Upper lobe of left lung (tissue), 6 donors: ENCODE measurements around the gene HSD17B11. TPM values are rescaled to one million over a fixed set of nuclear protein-coding genes. Genes with fewer than 3 reads are reported as not detected.

Experiments
- ATAC-seq, 2 donors: fragments of 200-7000 bp; cut with Tn5 transposase; one replicate each; pipeline ENCODE4 v1.9.1; 2022; ENCODE audit warnings: mild to moderate bottlenecking in 2 of 2, moderate library complexity in 2 of 2; ENCODE audit not compliant: low FRiP score in 2 of 2
- DNase-seq, 2 donors: peaks; one replicate each; pipeline ENCODE4 v3.0.0-alpha.2; 2019 to 2020
- H3K27ac ChIP-seq, 4 donors: fragments of 200-600 bp; sonication (generic); one replicate each; pipeline ENCODE4 v1.5.1; 2016 to 2019
- H3K27me3 ChIP-seq, 4 donors: fragments of 200-600 bp; sonication (generic); one replicate each; pipeline ENCODE4 v1.5.1; 2017 to 2019
- H3K36me3 ChIP-seq, 4 donors: fragments of 200-600 bp; sonication (generic); one replicate each; pipeline ENCODE4 v1.5.1; 2016 to 2019
- H3K4me1 ChIP-seq, 4 donors: fragments of 200-600 bp; sonication (generic); one replicate each; pipeline ENCODE4 v1.5.1; 2018 to 2019
- H3K4me3 ChIP-seq, 4 donors: fragments of 200-600 bp; sonication (generic); one replicate each; pipeline ENCODE4 v1.5.1; 2017 to 2019; ENCODE audit warnings: mild to moderate bottlenecking in 2 of 4, moderate library complexity in 1 of 4
- H3K9me3 ChIP-seq, 4 donors: fragments of 200-600 bp; sonication (generic); one replicate each; pipeline ENCODE4 v1.5.1; 2018 to 2019
- CTCF ChIP-seq, 6 experiments: fragments of 450-650 bp in 4 of 6; fragments of 200-600 bp in 2 of 6; sonication (generic) in 2 of 6; IDR thresholded peaks; one replicate each; pipeline ENCODE4 v1.5.1; 2016 to 2019; ENCODE audit warnings: antibody characterized with exemption in 6 of 6
- EP300 ChIP-seq, 4 donors: sonication (generic); formaldehyde crosslinking; IDR thresholded peaks; one replicate each; pipeline ENCODE4 v1.5.1; 2017; ENCODE audit warnings: antibody characterized with exemption in 4 of 4, control low read depth in 2 of 4
- POLR2A ChIP-seq, 4 donors: fragments of 450-650 bp; IDR thresholded peaks; one replicate each; pipeline ENCODE4 v1.5.1; 2016 to 2017; ENCODE audit warnings: antibody characterized with exemption in 4 of 4, mild to moderate bottlenecking in 2 of 4
- POLR2AphosphoS5 ChIP-seq, 2 donors: sonication (generic); formaldehyde crosslinking; IDR thresholded peaks; one replicate each; pipeline ENCODE4 v1.5.1; 2017; ENCODE audit warnings: antibody characterized with exemption in 2 of 2
- WGBS, 2 donors: methylation state at CpG; one replicate each; pipeline ENCODE4 v1.1.5; 2017 to 2018; 5-methylcytosine and 5-hydroxymethylcytosine counted together
- total RNA-seq, 6 donors: library from RNA; depleted of rRNA in 4 of 6; stranded (reverse); fragments of >200 nt in 4 of 6; gene quantifications; one replicate each; pipeline versions ENCODE4 v1.1.0 to v1.2.1, GENCODE V29; 2016 to 2021
- donor health status: DM: no; HTN: no; CAD: no; lungs with moderate emphysema.
- donor health status: DM: no; HTN: yes; CAD: no; lungs with severe emphysema.

HSD17B11 gene
- total RNA-seq, 6 donors from 2014 or later: 24.4 to 166 (median 93.2) TPM

DNA sequence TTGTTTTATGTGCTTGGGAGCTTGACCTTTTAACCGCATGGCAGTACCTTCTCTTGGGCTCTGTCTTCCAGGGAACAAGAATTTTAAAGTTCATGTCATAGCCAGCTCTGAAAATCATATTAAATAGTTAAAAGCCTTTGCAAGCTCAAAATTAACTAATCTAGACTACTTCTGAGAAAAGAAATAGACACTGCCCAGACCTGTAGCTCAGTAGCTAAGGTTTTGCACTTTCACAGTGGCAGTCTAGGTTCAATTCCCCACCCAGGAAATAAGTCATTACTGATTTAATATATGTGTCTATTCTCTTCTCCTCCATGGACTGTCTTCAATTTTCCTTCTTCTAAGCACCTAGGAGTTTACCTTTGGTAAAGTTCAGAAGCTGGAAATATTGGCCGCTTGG lies 27.4 kb downstream of the HSD17B11 start:
- Histone ChIP-seq H3K27ac (no peak overlapping the region), H3K36me3 (peaks cover 8 to 96% (median 47%) of the 10 kb centered on the region in 4 donors), H3K4me3 (no peak overlapping the region), H3K4me1 (peaks cover 0 to 9% (median 0%) of the 10 kb centered on the region in 4 donors), H3K27me3 (no peaks in the 10 kb centered on the region), H3K9me3 (no peaks in the 10 kb centered on the region)
- 90 to 97% methylated on average over 2 of the region's 2 CpGs for WGBS, 2 donors
- DNase-seq (no peak), ATAC-seq (no peak)
- no peak for TF ChIP-seq CTCF (IDR thresholded peaks at IDR 0.05)
- no peak for TF ChIP-seq EP300 (IDR thresholded peaks at IDR 0.05)
- TF ChIP-seq POLR2A (IDR thresholded peaks at IDR 0.05): no peak
- no peak for TF ChIP-seq POLR2AphosphoS5 (IDR thresholded peaks at IDR 0.05)

DNA sequence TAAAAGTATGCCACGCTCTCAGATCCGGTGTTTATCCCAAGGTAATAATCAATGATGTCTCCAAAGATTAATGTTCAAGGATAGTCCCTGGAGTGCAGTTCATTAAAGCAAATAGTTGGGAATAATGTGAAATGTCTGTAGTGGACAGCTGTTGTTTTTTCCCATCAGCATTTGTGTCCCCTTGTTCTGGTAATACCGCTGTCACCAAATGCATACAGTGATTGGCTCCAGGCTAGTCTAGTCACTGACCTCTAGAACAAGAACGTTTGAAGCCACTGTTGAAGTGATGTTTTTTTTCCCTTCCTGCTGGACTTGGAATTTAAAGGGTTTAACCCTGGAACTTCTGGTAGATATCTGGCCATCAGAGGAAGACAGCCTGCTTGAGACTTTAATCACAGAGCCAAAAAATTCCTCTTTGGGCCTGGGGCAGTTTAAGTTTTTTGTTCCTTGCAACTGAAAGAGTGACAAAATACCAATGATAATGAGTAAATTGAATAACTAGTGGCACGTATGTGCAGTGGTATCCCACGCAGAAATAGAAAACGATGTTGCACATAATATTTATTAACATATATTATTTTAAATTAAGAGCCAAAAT lies 30.6 kb downstream of the HSD17B11 start:
- DNase-seq (no peak), ATAC-seq (no peak)
- H3K9me3 ChIP-seq: no peaks in the 10 kb centered on the region
- peaks cover 2 to 84% (median 37%) of the 10 kb centered on the region in 4 donors for H3K36me3 ChIP-seq
- H3K4me1 ChIP-seq: peaks cover 0 to 9% (median 0%) of the 10 kb centered on the region in 4 donors
- H3K27me3 ChIP-seq: no peaks in the 10 kb centered on the region
- no peak for TF ChIP-seq EP300 (IDR thresholded peaks at IDR 0.05)
- no peak for TF ChIP-seq POLR2A (IDR thresholded peaks at IDR 0.05)
- no peak for TF ChIP-seq POLR2AphosphoS5 (IDR thresholded peaks at IDR 0.05)
- no peak for TF ChIP-seq CTCF (IDR thresholded peaks at IDR 0.05)
- no peak overlapping the region for H3K27ac ChIP-seq
- H3K4me3 ChIP-seq: no peak overlapping the region
- 75 to 83% methylated on average over 7 of the region's 7 CpGs for WGBS, 2 donors

DNA sequence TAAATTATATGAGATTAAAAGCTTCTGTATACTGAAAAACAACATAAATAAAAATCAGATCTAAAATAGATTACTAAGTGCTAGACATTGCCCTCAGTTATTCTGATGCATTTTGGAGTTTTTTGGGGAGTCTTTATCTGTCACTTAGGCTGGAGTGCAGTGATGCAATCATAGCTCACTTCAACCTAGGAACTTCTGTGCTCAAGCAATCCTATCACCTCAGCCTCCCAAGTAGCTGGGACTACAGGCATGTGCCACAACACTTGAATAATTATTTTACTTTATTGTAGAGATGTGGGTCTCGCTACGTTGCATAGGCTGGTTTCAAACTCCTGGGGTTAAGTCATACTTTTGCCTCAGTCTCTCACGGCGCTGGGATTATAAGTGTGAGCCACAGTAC lies 31.7 kb downstream of the HSD17B11 start:
- Histone ChIP-seq H3K36me3 (peaks cover 0 to 83% (median 26%) of the 10 kb centered on the region in 4 donors), H3K27ac (no peak overlapping the region), H3K4me1 (peaks cover 2 to 13% (median 6%) of the 10 kb centered on the region in 4 donors), H3K27me3 (no peaks in the 10 kb centered on the region), H3K4me3 (no peak overlapping the region), H3K9me3 (no peaks in the 10 kb centered on the region)
- WGBS, 2 donors: 89 to 90% methylated on average over 4 of the region's 4 CpGs
- DNase-seq (peak in 1 of 2 donors; percentile 53), ATAC-seq (no peak)
- TF ChIP-seq CTCF (IDR thresholded peaks at IDR 0.05) (no peak), POLR2AphosphoS5 (IDR thresholded peaks at IDR 0.05) (no peak), POLR2A (IDR thresholded peaks at IDR 0.05) (no peak), EP300 (IDR thresholded peaks at IDR 0.05) (no peak)

DNA sequence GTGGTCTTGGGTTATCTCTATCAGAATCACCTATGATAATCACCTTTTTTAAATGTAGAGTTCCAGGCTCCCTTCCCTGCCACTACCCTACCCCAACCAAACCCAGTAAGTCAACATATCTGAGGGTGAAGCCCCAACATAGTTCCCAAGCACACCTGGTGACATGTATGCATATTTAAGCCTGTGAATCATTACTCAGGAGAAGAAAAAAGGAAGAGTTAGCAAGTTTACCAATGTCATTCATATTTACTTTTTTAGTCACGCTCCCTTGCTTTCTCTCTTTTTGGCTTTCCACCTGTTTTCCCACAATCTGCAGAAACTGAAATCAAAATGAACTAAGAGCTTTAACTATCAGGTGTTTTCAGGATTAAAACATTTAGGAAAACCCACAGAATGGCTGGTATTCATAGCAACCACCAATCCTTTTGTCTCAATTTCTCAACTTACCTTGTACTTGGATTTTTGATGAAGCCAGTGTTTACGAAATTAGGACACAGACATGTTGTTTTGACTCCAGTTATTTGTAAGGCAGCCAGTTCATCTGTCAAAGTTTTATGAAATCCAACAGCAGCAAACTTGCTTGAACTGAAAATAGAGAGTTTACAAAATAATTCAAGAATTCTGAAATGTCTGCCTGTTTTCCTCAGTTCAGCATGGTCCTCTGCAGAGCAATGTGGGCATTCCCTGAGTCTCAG lies 34.0 kb downstream of the HSD17B11 start:
- H3K4me3 ChIP-seq: no peak overlapping the region
- peaks cover 4 to 15% (median 13%) of the 10 kb centered on the region in 4 donors for H3K4me1 ChIP-seq
- no peaks in the 10 kb centered on the region for H3K27me3 ChIP-seq
- WGBS, 2 donors: 80 to 91% methylated on average over 2 of the region's 2 CpGs
- no peaks in the 10 kb centered on the region for H3K9me3 ChIP-seq
- ATAC-seq: no peak
- DNase-seq: no peak
- no peak for TF ChIP-seq EP300 (IDR thresholded peaks at IDR 0.05)
- no peak for TF ChIP-seq CTCF (IDR thresholded peaks at IDR 0.05)
- no peak for TF ChIP-seq POLR2AphosphoS5 (IDR thresholded peaks at IDR 0.05)
- TF ChIP-seq POLR2A (IDR thresholded peaks at IDR 0.05): no peak
- H3K36me3 ChIP-seq: peaks cover 0 to 67% (median 7%) of the 10 kb centered on the region in 4 donors
- no peak overlapping the region for H3K27ac ChIP-seq
